Measurements from ENCODE around the gene AP4E1.

Gene AP4E1

DNA sequence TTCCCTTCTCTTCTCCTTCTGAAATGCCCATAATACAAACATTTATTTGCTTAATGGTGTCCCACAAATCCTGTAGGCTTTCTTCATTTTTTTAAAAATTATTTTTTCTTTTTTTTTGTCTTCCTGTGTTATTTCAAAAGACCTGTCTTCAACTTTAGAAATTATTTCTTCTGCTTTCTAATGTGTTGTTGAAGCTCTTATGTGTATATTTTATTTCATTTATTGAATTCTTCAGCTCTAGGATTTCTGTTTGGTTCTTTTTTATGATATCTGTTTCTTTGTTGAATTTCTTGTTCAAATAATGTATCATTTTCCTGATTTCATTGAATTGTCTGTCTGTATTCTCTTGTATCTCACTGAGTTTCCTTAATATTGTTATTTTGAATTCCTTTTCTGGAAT, 63.1 kb downstream of the AP4E1 start:
- POLR2A ChIA-PET: no interaction called here
- Histone ChIP-seq H3K4me1 (ENCODE audit: control insufficient read depth, insufficient read depth, low read length) (no peaks in the 10 kb centered on the region), H3K36me3 (ENCODE audit: control insufficient read depth in 2 of 2, insufficient read depth in 1 of 2, low read length in 2 of 2) (peaks cover 4 to 12% of the 10 kb centered on the region in 2 experiments), H3K4me3 (ENCODE audit: low read depth, low read length) (no peak overlapping the region), H3K27ac (ENCODE audit: extremely low read depth, low read depth, low read length) (no peak overlapping the region), H3K9me3 (ENCODE audit: control insufficient read depth, insufficient read depth, low read depth, low read length) (no peaks in the 10 kb centered on the region)
- no peak for TF ChIP-seq ZNF155 (tag by site-specific recombination; IDR thresholded peaks at IDR 0.05)
- TF ChIP-seq, protein P1, sequence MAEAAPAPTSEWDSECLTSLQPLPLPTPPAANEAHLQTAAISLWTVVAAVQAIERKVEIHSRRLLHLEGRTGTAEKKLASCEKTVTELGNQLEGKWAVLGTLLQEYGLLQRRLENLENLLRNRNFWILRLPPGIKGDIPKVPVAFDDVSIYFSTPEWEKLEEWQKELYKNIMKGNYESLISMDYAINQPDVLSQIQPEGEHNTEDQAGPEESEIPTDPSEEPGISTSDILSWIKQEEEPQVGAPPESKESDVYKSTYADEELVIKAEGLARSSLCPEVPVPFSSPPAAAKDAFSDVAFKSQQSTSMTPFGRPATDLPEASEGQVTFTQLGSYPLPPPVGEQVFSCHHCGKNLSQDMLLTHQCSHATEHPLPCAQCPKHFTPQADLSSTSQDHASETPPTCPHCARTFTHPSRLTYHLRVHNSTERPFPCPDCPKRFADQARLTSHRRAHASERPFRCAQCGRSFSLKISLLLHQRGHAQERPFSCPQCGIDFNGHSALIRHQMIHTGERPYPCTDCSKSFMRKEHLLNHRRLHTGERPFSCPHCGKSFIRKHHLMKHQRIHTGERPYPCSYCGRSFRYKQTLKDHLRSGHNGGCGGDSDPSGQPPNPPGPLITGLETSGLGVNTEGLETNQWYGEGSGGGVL (tag by site-specific recombination; IDR thresholded peaks at IDR 0.05): no peak
- TF ChIP-seq ZNF311 (tag by site-specific recombination; IDR thresholded peaks at IDR 0.05; ENCODE audit: borderline replicate concordance): no peak
- TF ChIP-seq ZNF24 (tag by site-specific recombination; IDR thresholded peaks at IDR 0.05): no peak
- TF ChIP-seq, protein P2, sequence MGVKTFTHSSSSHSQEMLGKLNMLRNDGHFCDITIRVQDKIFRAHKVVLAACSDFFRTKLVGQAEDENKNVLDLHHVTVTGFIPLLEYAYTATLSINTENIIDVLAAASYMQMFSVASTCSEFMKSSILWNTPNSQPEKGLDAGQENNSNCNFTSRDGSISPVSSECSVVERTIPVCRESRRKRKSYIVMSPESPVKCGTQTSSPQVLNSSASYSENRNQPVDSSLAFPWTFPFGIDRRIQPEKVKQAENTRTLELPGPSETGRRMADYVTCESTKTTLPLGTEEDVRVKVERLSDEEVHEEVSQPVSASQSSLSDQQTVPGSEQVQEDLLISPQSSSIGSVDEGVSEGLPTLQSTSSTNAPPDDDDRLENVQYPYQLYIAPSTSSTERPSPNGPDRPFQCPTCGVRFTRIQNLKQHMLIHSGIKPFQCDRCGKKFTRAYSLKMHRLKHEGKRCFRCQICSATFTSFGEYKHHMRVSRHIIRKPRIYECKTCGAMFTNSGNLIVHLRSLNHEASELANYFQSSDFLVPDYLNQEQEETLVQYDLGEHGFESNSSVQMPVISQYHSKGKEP (tag by site-specific recombination; IDR thresholded peaks at IDR 0.05): no peak
- TF ChIP-seq, protein P3, sequence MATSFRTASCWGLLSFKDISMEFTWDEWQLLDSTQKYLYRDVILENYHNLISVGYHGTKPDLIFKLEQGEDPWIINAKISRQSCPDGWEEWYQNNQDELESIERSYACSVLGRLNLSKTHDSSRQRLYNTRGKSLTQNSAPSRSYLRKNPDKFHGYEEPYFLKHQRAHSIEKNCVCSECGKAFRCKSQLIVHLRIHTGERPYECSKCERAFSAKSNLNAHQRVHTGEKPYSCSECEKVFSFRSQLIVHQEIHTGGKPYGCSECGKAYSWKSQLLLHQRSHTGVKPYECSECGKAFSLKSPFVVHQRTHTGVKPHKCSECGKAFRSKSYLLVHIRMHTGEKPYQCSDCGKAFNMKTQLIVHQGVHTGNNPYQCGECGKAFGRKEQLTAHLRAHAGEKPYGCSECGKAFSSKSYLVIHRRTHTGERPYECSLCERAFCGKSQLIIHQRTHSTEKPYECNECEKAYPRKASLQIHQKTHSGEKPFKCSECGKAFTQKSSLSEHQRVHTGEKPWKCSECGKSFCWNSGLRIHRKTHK (tag by site-specific recombination; IDR thresholded peaks at IDR 0.05): no peak
- TF ChIP-seq, protein P4, sequence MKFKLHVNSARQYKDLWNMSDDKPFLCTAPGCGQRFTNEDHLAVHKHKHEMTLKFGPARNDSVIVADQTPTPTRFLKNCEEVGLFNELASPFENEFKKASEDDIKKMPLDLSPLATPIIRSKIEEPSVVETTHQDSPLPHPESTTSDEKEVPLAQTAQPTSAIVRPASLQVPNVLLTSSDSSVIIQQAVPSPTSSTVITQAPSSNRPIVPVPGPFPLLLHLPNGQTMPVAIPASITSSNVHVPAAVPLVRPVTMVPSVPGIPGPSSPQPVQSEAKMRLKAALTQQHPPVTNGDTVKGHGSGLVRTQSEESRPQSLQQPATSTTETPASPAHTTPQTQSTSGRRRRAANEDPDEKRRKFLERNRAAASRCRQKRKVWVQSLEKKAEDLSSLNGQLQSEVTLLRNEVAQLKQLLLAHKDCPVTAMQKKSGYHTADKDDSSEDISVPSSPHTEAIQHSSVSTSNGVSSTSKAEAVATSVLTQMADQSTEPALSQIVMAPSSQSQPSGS (tag by site-specific recombination; IDR thresholded peaks at IDR 0.05; ENCODE audit: low read depth): no peak
- TF ChIP-seq ZNF560 (tag by site-specific recombination; IDR thresholded peaks at IDR 0.05; ENCODE audit: borderline replicate concordance): no peak
- no peak for TF ChIP-seq ZNF768 (tag by site-specific recombination; IDR thresholded peaks at IDR 0.05)
- TF ChIP-seq, protein P5, sequence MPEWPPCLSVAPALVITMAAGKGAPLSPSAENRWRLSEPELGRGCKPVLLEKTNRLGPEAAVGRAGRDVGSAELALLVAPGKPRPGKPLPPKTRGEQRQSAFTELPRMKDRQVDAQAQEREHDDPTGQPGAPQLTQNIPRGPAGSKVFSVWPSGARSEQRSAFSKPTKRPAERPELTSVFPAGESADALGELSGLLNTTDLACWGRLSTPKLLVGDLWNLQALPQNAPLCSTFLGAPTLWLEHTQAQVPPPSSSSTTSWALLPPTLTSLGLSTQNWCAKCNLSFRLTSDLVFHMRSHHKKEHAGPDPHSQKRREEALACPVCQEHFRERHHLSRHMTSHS (tag by site-specific recombination; IDR thresholded peaks at IDR 0.05): no peak
- CTCF ChIA-PET: no interaction called here

DNA sequence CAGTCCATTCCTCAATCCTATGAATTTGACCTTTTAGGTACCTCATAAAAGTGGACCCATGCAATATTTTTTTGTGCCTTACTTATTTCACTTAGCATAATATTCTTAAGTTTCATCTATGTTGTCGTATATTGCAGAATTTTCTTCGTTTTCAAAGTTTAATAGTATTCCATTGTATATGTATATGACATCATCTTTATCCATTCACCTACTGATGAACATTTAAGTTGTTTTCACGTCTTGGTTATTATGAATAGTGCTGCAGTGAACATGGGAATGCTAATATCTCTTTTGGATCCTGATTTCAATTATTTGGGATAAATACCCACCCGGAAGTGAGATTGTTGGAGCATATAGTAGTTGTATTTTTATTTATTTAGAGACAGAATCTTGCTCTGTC, 65.1 kb downstream of the AP4E1 start:
- POLR2A ChIA-PET: no interaction called here
- CTCF ChIA-PET: no interaction called here
- TF ChIP-seq, protein P4 (tag by site-specific recombination; IDR thresholded peaks at IDR 0.05; ENCODE audit: low read depth): peak; percentile 59; the same call in 1 of the 2 replicates
- TF ChIP-seq ZNF416 (tag by site-specific recombination; IDR thresholded peaks at IDR 0.05): no peak
- Histone ChIP-seq H3K27ac (ENCODE audit: extremely low read depth, low read depth, low read length) (no peak overlapping the region), H3K4me3 (ENCODE audit: low read depth, low read length) (no peak overlapping the region), H3K9me3 (ENCODE audit: control insufficient read depth, insufficient read depth, low read depth, low read length) (no peaks in the 10 kb centered on the region), H3K4me1 (ENCODE audit: control insufficient read depth, insufficient read depth, low read length) (no peaks in the 10 kb centered on the region), H3K36me3 (ENCODE audit: control insufficient read depth in 2 of 2, insufficient read depth in 1 of 2, low read length in 2 of 2) (peaks cover 4 to 12% of the 10 kb centered on the region in 2 experiments)

DNA sequence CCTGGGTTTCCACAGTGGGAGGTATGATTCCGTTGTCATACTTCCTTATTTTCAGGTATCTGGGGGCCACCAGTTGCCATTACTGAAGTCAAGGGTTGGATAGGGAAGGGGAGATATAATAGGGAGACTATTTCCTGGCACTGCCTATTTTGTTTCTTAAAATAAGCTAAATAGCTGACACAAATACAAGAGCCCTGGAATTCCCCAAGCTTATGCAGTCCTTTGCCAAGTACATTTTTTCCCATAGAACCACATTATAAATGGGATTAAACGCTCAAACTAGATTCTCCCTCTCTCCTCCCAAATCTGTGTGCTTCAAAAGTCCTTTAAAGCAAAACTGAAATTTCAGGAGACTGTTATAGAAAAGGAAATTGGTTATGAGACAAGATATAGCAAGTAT, 68.7 kb downstream of the AP4E1 start:
- H3K27ac ChIP-seq (ENCODE audit: extremely low read depth, low read depth, low read length): no peak overlapping the region
- no peaks in the 10 kb centered on the region for H3K9me3 ChIP-seq (ENCODE audit: control insufficient read depth, insufficient read depth, low read depth, low read length)
- TF ChIP-seq, protein P2 (tag by site-specific recombination; IDR thresholded peaks at IDR 0.05): no peak
- TF ChIP-seq OSR2 (tag by site-specific recombination; IDR thresholded peaks at IDR 0.05) (no peak), ZNF777 (tag by site-specific recombination; IDR thresholded peaks at IDR 0.05; ENCODE audit: borderline replicate concordance) (no peak), KLF1 (tag by site-specific recombination; IDR thresholded peaks at IDR 0.05) (no peak), ZNF24 (tag by site-specific recombination; IDR thresholded peaks at IDR 0.05) (no peak)
- TF ChIP-seq, protein P6, sequence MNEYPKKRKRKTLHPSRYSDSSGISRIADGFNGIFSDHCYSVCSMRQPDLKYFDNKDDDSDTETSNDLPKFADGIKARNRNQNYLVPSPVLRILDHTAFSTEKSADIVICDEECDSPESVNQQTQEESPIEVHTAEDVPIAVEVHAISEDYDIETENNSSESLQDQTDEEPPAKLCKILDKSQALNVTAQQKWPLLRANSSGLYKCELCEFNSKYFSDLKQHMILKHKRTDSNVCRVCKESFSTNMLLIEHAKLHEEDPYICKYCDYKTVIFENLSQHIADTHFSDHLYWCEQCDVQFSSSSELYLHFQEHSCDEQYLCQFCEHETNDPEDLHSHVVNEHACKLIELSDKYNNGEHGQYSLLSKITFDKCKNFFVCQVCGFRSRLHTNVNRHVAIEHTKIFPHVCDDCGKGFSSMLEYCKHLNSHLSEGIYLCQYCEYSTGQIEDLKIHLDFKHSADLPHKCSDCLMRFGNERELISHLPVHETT (tag by site-specific recombination; IDR thresholded peaks at IDR 0.05): no peak
- CTCF ChIA-PET: no interaction called here
- H3K4me3 ChIP-seq (ENCODE audit: low read depth, low read length): no peak overlapping the region
- no peaks in the 10 kb centered on the region for H3K4me1 ChIP-seq (ENCODE audit: control insufficient read depth, insufficient read depth, low read length)
- H3K36me3 ChIP-seq (ENCODE audit: control insufficient read depth in 2 of 2, insufficient read depth in 1 of 2, low read length in 2 of 2): no peaks in the 10 kb centered on the region; a peak in 1 of 3 replicates
- POLR2A ChIA-PET: no interaction called here
